ENCODE results near the gene MYH11.

The MYH11 gene

GRCh38 chr16:15833541-15833940, 23.3 kb downstream of the MYH11 start:
- TF ChIP-seq NFRKB (IDR thresholded peaks at IDR 0.05), result no peak
- no peak for TF ChIP-seq SUZ12 (IDR thresholded peaks at IDR 0.05)
- TF ChIP-seq BHLHE40 (IDR thresholded peaks at IDR 0.05; ENCODE audit: borderline replicate concordance), result no peak
- TF ChIP-seq FOXA1 (IDR thresholded peaks at IDR 0.05), result no peak
- no peak for TF ChIP-seq ELF4 (IDR thresholded peaks at IDR 0.05)
- TF ChIP-seq FOXM1 (IDR thresholded peaks at IDR 0.05; ENCODE audit: borderline replicate concordance), result no peak
- no peak for DNase-seq (ENCODE audit: extremely low spot score)
- ChIA-PET CTCF (interaction anchor here (1.1 kb wide), 2 partner anchors 12 to 56 kb away, joined by 3 read pairs; no protein-coding TSS in a partner anchor), POLR2A (no interaction called here)

GRCh38 chr16:15832241-15832640, 24.6 kb downstream of the MYH11 start:
- TF ChIP-seq SP1 (IDR thresholded peaks at IDR 0.05) (no peak), BHLHE40 (IDR thresholded peaks at IDR 0.05; ENCODE audit: borderline replicate concordance) (no peak), FOXA1 (IDR thresholded peaks at IDR 0.05) (no peak), CTBP1 (IDR thresholded peaks at IDR 0.05; ENCODE audit: borderline replicate concordance) (no peak), ARNT (IDR thresholded peaks at IDR 0.05) (no peak), FOXM1 (IDR thresholded peaks at IDR 0.05; ENCODE audit: borderline replicate concordance) (no peak), L3MBTL2 (conservative IDR thresholded peaks at IDR 0.05) (no peak), SUZ12 (IDR thresholded peaks at IDR 0.05) (no peak), LEF1 (IDR thresholded peaks at IDR 0.05; ENCODE audit: borderline replicate concordance) (no peak), ELF4 (IDR thresholded peaks at IDR 0.05) (no peak), PKNOX1 (IDR thresholded peaks at IDR 0.05) (no peak), NFRKB (IDR thresholded peaks at IDR 0.05) (no peak), HDGF (IDR thresholded peaks at IDR 0.05; ENCODE audit: borderline replicate concordance) (no peak), ZNF384 (IDR thresholded peaks at IDR 0.05) (no peak), TARDBP (IDR thresholded peaks at IDR 0.05) (no peak), FOXK2 (IDR thresholded peaks at IDR 0.05) (no peak)
- DNase-seq (ENCODE audit: extremely low spot score), result no peak
- CTCF ChIA-PET, result interaction anchor here (1.1 kb wide), 2 partner anchors 11 to 55 kb away, joined by 3 read pairs; no protein-coding TSS in a partner anchor
- POLR2A ChIA-PET, result no interaction called here

- CTCF ChIA-PET, result no interaction called here
- TF ChIP-seq CTBP1 (IDR thresholded peaks at IDR 0.05; ENCODE audit: borderline replicate concordance), result no peak
- no peak for TF ChIP-seq L3MBTL2 (conservative IDR thresholded peaks at IDR 0.05)
- no peak for TF ChIP-seq LEF1 (IDR thresholded peaks at IDR 0.05; ENCODE audit: borderline replicate concordance)
- TF ChIP-seq BHLHE40 (IDR thresholded peaks at IDR 0.05; ENCODE audit: borderline replicate concordance), result no peak
- no peak for TF ChIP-seq FOXK2 (IDR thresholded peaks at IDR 0.05)
- TF ChIP-seq ARNT (IDR thresholded peaks at IDR 0.05), result no peak
- no peak for TF ChIP-seq ZNF384 (IDR thresholded peaks at IDR 0.05)
- no peak for TF ChIP-seq TARDBP (IDR thresholded peaks at IDR 0.05)
- no peak for TF ChIP-seq SP1 (IDR thresholded peaks at IDR 0.05)
- TF ChIP-seq FOXA1 (IDR thresholded peaks at IDR 0.05), result no peak
- POLR2A ChIA-PET, result no interaction called here
- DNase-seq (ENCODE audit: extremely low spot score), result no peak
These were observed 25.9 kb downstream of the MYH11 start for GRCh38 chr16:15830832-15831451.

- no peak for TF ChIP-seq HDGF (IDR thresholded peaks at IDR 0.05; ENCODE audit: borderline replicate concordance)
- TF ChIP-seq SP1 (IDR thresholded peaks at IDR 0.05), result no peak
- TF ChIP-seq PKNOX1 (IDR thresholded peaks at IDR 0.05), result no peak
- no peak for TF ChIP-seq TARDBP (IDR thresholded peaks at IDR 0.05)
- TF ChIP-seq BHLHE40 (IDR thresholded peaks at IDR 0.05; ENCODE audit: borderline replicate concordance), result no peak
- TF ChIP-seq ZNF384 (IDR thresholded peaks at IDR 0.05), result no peak
- TF ChIP-seq NFRKB (IDR thresholded peaks at IDR 0.05), result no peak
- no peak for TF ChIP-seq SUZ12 (IDR thresholded peaks at IDR 0.05)
- no peak for TF ChIP-seq FOXA1 (IDR thresholded peaks at IDR 0.05)
- TF ChIP-seq CTBP1 (IDR thresholded peaks at IDR 0.05; ENCODE audit: borderline replicate concordance), result no peak
- no peak for TF ChIP-seq FOXM1 (IDR thresholded peaks at IDR 0.05; ENCODE audit: borderline replicate concordance)
- TF ChIP-seq L3MBTL2 (conservative IDR thresholded peaks at IDR 0.05), result no peak
- no peak for TF ChIP-seq ARNT (IDR thresholded peaks at IDR 0.05)
- no peak for TF ChIP-seq ELF4 (IDR thresholded peaks at IDR 0.05)
- TF ChIP-seq FOXK2 (IDR thresholded peaks at IDR 0.05), result no peak
- TF ChIP-seq LEF1 (IDR thresholded peaks at IDR 0.05; ENCODE audit: borderline replicate concordance), result no peak
- ChIA-PET CTCF (interaction anchor here (0.6 to 1.0 kb wide), 2 partner anchors 12 to 404 kb away, joined by 3 read pairs; no protein-coding TSS in a partner anchor), POLR2A (no interaction called here)
- DNase-seq (ENCODE audit: extremely low spot score), result no peak
These were observed 27.4 kb downstream of the MYH11 start for GRCh38 chr16:15829460-15829859.

- ChIA-PET CTCF (no interaction called here), POLR2A (no interaction called here)
- DNase-seq (ENCODE audit: extremely low spot score), result no peak
- TF ChIP-seq FOXA1 (IDR thresholded peaks at IDR 0.05), result no peak
- no peak for TF ChIP-seq L3MBTL2 (conservative IDR thresholded peaks at IDR 0.05)
- TF ChIP-seq PKNOX1 (IDR thresholded peaks at IDR 0.05), result no peak
- TF ChIP-seq NFRKB (IDR thresholded peaks at IDR 0.05), result no peak
- no peak for TF ChIP-seq LEF1 (IDR thresholded peaks at IDR 0.05; ENCODE audit: borderline replicate concordance)
- TF ChIP-seq FOXM1 (IDR thresholded peaks at IDR 0.05; ENCODE audit: borderline replicate concordance), result no peak
- TF ChIP-seq FOXK2 (IDR thresholded peaks at IDR 0.05), result no peak
- TF ChIP-seq BHLHE40 (IDR thresholded peaks at IDR 0.05; ENCODE audit: borderline replicate concordance), result no peak
- TF ChIP-seq CTBP1 (IDR thresholded peaks at IDR 0.05; ENCODE audit: borderline replicate concordance), result no peak
- TF ChIP-seq ARNT (IDR thresholded peaks at IDR 0.05), result no peak
- TF ChIP-seq HDGF (IDR thresholded peaks at IDR 0.05; ENCODE audit: borderline replicate concordance), result no peak
- TF ChIP-seq TARDBP (IDR thresholded peaks at IDR 0.05), result no peak
- TF ChIP-seq SP1 (IDR thresholded peaks at IDR 0.05), result no peak
These were observed 29.0 kb downstream of the MYH11 start for GRCh38 chr16:15827709-15828343.

Data from HEK293T (cell line).